Measurements from ENCODE around the gene LIPT2. TPM values are rescaled to one million over a fixed set of nuclear protein-coding genes. Genes with fewer than 3 reads are reported as not detected.

LIPT2 gene
- total and polyA plus RNA-seq, 12 donors = 1.8 to 16.1 (median 5.4) TPM

- H3K27me3 ChIP-seq = no peaks in the 10 kb centered on the region
- 88 to 97% (median 91%) methylated on average over 1 of the region's 1 CpG for WGBS, 4 donors
- peaks cover 0 to 15% of the 10 kb centered on the region in 2 donors for H3K4me1 ChIP-seq (replicated peaks in 1 of 2)
- TF ChIP-seq POLR2A (IDR thresholded peaks at IDR 0.05) = no peak
- TF ChIP-seq CTCF (IDR thresholded peaks at IDR 0.05) = no peak
- no peaks in the 10 kb centered on the region for H3K9me3 ChIP-seq (replicated peaks in 1 of 3)
- no peak overlapping the region for H3K27ac ChIP-seq
- no peak overlapping the region for H3K4me3 ChIP-seq
- intact Hi-C loops (cut with DNase I) = no loop called here
- no peak for DNase-seq
- H3K36me3 ChIP-seq (replicated peaks in 1 of 2) = no peaks in the 10 kb centered on the region
These were observed 1.4 kb upstream of the LIPT2 start for GRCh38 chr11:74494916-74495315.

DNA sequence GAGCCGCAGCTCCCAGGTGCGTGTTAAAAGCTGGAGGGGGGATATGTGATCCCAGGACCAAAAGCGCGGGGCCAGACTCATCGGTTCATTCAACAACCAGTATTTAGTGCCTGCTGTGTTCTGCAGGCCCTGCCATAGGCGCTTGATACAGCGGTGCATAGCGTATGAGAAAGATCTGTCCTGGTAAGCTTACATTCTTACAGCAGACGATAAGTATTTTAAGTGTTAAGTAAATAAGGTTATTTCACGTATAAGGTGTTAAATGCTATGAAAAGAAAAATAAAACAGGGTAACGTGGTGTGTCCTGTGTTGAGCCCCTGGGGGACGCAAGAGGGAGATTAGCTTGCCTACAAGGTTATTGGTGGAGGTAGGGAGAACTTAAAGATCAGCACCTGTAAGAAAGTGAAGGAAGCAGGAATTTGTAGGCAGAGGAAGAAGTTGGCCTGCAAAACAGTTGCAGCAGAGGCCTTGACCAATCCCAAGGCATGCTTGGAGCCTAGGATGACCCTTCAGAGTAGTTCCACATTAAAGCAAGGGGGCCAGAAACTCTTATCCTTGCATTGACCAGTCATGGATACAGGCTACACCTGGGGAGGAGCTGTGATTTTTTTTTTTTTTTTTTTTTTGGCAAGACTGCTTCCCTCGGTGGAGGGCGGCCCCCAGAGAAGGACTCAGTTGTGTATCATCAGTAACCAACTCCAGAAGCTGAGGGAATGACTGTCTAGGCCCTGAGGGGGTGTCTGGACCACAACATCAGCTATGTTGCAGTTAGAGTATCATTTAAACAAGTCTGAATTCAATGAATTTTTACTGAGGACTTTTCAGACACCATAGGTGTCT, 487 bp upstream of the LIPT2 start:
- no peaks in the 10 kb centered on the region for H3K9me3 ChIP-seq (replicated peaks in 1 of 3)
- H3K36me3 ChIP-seq (replicated peaks in 1 of 2) = no peaks in the 10 kb centered on the region
- H3K27me3 ChIP-seq = no peaks in the 10 kb centered on the region
- peak in 1 of 7 donors; percentile 78 for DNase-seq
- peak overlapping the region; percentile 93 to 99 (median 96) for H3K27ac ChIP-seq
- 8 to 13% (median 9%) methylated on average over 12 to 14 of the region's 14 CpGs for WGBS, 4 donors
- intact Hi-C loops (cut with DNase I) = no loop called here
- TF ChIP-seq POLR2A (IDR thresholded peaks at IDR 0.05) (no peak), CTCF (IDR thresholded peaks at IDR 0.05) (peak in 1 of 6 experiments; percentile 5)
- H3K4me3 ChIP-seq = peak overlapping the region; percentile 27 to 67 (median 52)
- H3K4me1 ChIP-seq (replicated peaks in 1 of 2) = peaks cover 0 to 15% of the 10 kb centered on the region in 2 donors

GRCh38 chr11:74492084-74492483, 1.4 kb downstream of the LIPT2 start:
- intact Hi-C loops (cut with DNase I) = no loop called here
- H3K27ac ChIP-seq = no peak overlapping the region
- H3K4me3 ChIP-seq = no peak overlapping the region
- H3K4me1 ChIP-seq (replicated peaks in 1 of 2) = peaks cover 0 to 15% of the 10 kb centered on the region in 2 donors
- H3K27me3 ChIP-seq = no peaks in the 10 kb centered on the region
- no peaks in the 10 kb centered on the region for H3K9me3 ChIP-seq (replicated peaks in 1 of 3)
- 92 to 96% (median 95%) methylated on average over 8 to 11 of the region's 11 CpGs for WGBS, 4 donors
- DNase-seq = no peak
- H3K36me3 ChIP-seq (replicated peaks in 1 of 2) = no peaks in the 10 kb centered on the region
- TF ChIP-seq CTCF (IDR thresholded peaks at IDR 0.05) (no peak), POLR2A (IDR thresholded peaks at IDR 0.05) (no peak)

DNA sequence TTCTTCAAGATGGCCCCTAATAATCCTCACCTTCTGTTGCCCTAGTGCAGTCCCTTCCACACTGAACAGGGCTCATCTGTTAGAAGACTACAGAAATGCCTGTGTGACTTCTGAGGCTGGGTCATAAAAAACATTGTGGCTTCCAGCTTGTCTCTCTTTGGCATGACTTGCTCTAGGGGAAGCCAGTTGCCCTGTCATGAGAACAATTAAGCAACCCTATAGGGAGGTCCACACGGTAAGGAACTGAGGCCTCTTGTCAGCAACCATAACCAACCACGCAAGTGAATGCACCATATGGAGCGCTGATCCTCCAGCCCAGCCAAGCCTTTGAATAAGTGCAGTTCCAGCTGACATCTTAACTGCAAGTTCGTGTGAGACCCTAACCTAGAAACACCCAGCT, 2.6 kb downstream of the LIPT2 start:
- Histone ChIP-seq H3K27ac (no peak overlapping the region), H3K27me3 (no peaks in the 10 kb centered on the region), H3K4me3 (no peak overlapping the region), H3K36me3 (replicated peaks in 1 of 2) (no peaks in the 10 kb centered on the region), H3K4me1 (replicated peaks in 1 of 2) (peaks cover 0 to 15% of the 10 kb centered on the region in 2 donors), H3K9me3 (replicated peaks in 1 of 3) (no peaks in the 10 kb centered on the region)
- no peak for DNase-seq
- no peak for TF ChIP-seq POLR2A (IDR thresholded peaks at IDR 0.05)
- no peak for TF ChIP-seq CTCF (IDR thresholded peaks at IDR 0.05)
- intact Hi-C loops (cut with DNase I) = no loop called here
- WGBS, 4 donors = 89 to 97% (median 91%) methylated on average over 4 of the region's 4 CpGs
